ENCODE data around the gene JPH4. TPM values are rescaled to one million over a fixed set of nuclear protein-coding genes. Genes with fewer than 3 reads are reported as not detected.

Gene JPH4
- total RNA-seq, 5 donors from 2014 or later (not counting 1 experiment from before 2014, with no cell fraction given), result 0.10 to 0.13 TPM; not detected in 3

GRCh38 chr14:23555533-23555881 lies 23.1 kb downstream of the JPH4 start:
- POLR2A ChIA-PET, result interaction anchor here in 1 of 2 donors (0.6 kb wide), 1 partner anchor 733 kb away, joined by 3 read pairs; no protein-coding TSS in a partner anchor
- 0% methylated on average over 3 of the region's 14 CpGs for WGBS (ENCODE audit: insufficient coverage)
- DNase-seq (no peak), ATAC-seq (replicated peaks in 1 of 4) (peak in 1 of 4 experiments; percentile 5)
- Mint-ChIP-seq H3K36me3 (peaks cover 8% of the 10 kb centered on the region), H3K27me3 (no peaks in the 10 kb centered on the region), H3K4me3 (peak overlapping the region; percentile 90 to 97 (median 96)), H3K9me3 (no peaks in the 10 kb centered on the region), H3K4me1 (peaks cover 34 to 43% (median 40%) of the 10 kb centered on the region in 3 donors), H3K27ac (peak overlapping the region; percentile 90 to 96)
- Histone ChIP-seq H3K9me3 (no peaks in the 10 kb centered on the region), H3K36me3 (ENCODE audit: control insufficient read depth in 2 of 2, extremely low read depth in 1 of 2, insufficient read depth in 1 of 2, low read length in 1 of 2) (peaks cover 11 to 25% of the 10 kb centered on the region in 2 donors), H3K27me3 (replicated peaks in 1 of 2; ENCODE audit: control insufficient read depth in 2 of 2, extremely low read depth in 1 of 2, insufficient read depth in 2 of 2, low read length in 1 of 2) (peaks cover 0 to 11% of the 10 kb centered on the region in 2 experiments), H3K27ac (ENCODE audit: low read length) (peak overlapping the region; percentile 78), H3K4me1 (ENCODE audit: control insufficient read depth in 1 of 2, extremely low read depth in 1 of 2, insufficient read depth in 2 of 2, low read length in 2 of 2) (peaks cover 6 to 54% of the 10 kb centered on the region in 2 experiments), H3K4me3 (ENCODE audit: control insufficient read depth in 1 of 2, extremely low read depth in 1 of 2, low read length in 1 of 2) (peak overlapping the region; percentile 75 to 87)
- CTCF ChIA-PET, result interaction anchor here (0.5 to 9.2 kb wide), 6 partner anchors 14 to 460 kb away, joined by 3 to 107 read pairs (median 3); partner anchors contain the start of genes ACIN1 (in 1 of the 2) and C14orf119 (in 1 of the 2)

DNA sequence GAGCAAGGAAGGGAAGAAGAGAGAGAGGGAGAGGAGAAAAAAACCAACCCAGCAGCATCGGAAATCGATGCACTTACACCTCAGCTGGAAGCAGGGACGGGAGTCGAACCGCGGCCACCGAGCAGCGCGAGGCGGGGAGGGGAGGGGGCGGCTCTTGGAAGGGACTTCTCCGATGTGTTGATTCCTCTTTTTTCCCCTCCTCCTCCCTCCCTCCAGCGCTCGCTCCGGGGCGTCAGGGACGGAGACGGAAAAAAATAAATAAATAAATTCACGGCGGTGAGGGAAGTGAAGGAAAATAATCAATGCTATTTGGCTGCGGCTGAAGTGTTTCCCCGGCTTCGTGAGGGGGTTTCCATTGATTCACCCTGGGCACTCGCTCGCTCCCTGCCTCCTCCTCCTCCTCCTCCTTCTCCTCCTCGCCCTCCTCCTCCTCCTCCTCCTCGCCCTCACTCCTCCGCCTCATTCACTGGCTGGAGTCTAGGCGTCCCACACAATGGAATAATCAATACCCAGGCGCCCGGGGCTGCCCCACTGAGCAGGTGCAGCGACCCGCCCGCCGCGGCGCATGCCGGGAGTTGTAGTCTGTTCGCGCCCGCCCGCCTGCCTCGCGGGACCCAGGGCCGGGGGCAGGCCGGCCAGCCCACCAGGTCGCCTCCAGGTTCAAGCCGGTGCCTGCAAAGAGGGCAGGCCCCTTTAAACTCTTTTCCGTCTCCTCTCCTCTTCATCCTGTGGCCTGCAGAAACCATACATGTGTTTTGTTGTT lies 27.1 kb downstream of the JPH4 start, which contains the start of gene ZFHX2:
Gene ZFHX2 (minus strand): TSS at position 500 of the 763 bp plus-strand sequence. CDS start 16,440 bp downstream, outside the sequence.
- H3K4me3 Mint-ChIP-seq, result peak within 1 kb of the TSS in 1 of 3 donors; percentile 77
- ChIA-PET POLR2A (interaction anchor here (0.6 to 0.7 kb wide), 5 partner anchors 10 to 1338 kb away, joined by 3 to 7 read pairs (median 4); partner anchors contain the start of gene NGDN (in 1 of the 2)), CTCF (interaction anchor here (0.7 to 1.2 kb wide), 5 partner anchors 9 to 751 kb away, joined by 3 to 6 read pairs (median 4); partner anchors contain the start of gene DHRS2 (in 1 of the 2))
- no peaks in the 10 kb centered on the region for H3K36me3 Mint-ChIP-seq
- Histone ChIP-seq H3K36me3 (ENCODE audit: control insufficient read depth in 2 of 2, extremely low read depth in 1 of 2, insufficient read depth in 1 of 2, low read length in 1 of 2) (no peaks in the 10 kb centered on the region), H3K27ac (ENCODE audit: low read length) (no peak within 1 kb of the TSS), H3K9me3 (no peaks in the 10 kb centered on the region), H3K4me1 (ENCODE audit: control insufficient read depth in 1 of 2, extremely low read depth in 1 of 2, insufficient read depth in 2 of 2, low read length in 2 of 2) (peaks cover 0 to 28% of the 10 kb centered on the region in 2 experiments), H3K4me3 (ENCODE audit: control insufficient read depth in 1 of 2, extremely low read depth in 1 of 2, low read length in 1 of 2) (peak within 1 kb of the TSS; percentile 66 to 89), H3K27me3 (replicated peaks in 1 of 2; ENCODE audit: control insufficient read depth in 2 of 2, extremely low read depth in 1 of 2, insufficient read depth in 2 of 2, low read length in 1 of 2) (peaks cover 0 to 18% of the 10 kb centered on the region in 2 experiments)
- WGBS (ENCODE audit: insufficient coverage), result 0% methylated on average over 19 of the region's 49 CpGs
- ATAC-seq (replicated peaks in 1 of 4) (peak; percentile 58 to 70 (median 62)), DNase-seq (peak; percentile 8 to 79 (median 52))
- no peaks in the 10 kb centered on the region for H3K27me3 Mint-ChIP-seq
- H3K9me3 Mint-ChIP-seq, result no peaks in the 10 kb centered on the region
- H3K27ac Mint-ChIP-seq, result peak within 1 kb of the TSS; percentile 25 to 68
- peaks cover 16 to 20% (median 18%) of the 10 kb centered on the region in 3 donors for H3K4me1 Mint-ChIP-seq

DNA sequence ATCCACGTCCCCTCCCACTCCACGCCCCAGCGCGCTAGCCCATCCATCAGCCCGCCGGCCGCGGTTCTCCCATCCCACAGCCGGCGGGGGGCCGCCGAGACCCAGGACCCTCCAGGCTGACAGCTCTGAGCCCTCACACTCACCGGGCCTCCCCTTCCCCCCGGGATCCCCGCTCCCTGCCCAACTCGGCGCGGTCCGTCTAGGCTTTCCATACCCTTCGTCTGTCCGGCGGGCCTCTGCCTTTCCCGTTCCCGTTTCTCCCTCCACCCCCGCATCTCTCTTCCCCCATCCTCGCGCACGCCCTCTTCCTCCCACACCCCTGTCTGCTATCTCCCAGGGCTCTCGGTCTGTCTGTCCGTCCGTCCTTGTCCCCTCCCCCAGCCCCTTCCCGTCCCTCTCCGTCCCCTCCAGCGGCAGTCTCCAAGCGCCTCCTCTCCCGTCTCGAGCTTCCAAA lies 27.8 kb downstream of the JPH4 start:
- peaks cover 0 to 19% of the 10 kb centered on the region in 2 experiments for H3K27me3 ChIP-seq (replicated peaks in 1 of 2; ENCODE audit: control insufficient read depth in 2 of 2, extremely low read depth in 1 of 2, insufficient read depth in 2 of 2, low read length in 1 of 2)
- H3K36me3 Mint-ChIP-seq, result no peaks in the 10 kb centered on the region
- H3K4me1 ChIP-seq (ENCODE audit: control insufficient read depth in 1 of 2, extremely low read depth in 1 of 2, insufficient read depth in 2 of 2, low read length in 2 of 2), result peaks cover 0 to 24% of the 10 kb centered on the region in 2 experiments
- H3K9me3 Mint-ChIP-seq, result no peaks in the 10 kb centered on the region
- H3K4me1 Mint-ChIP-seq, result peaks cover 13 to 14% (median 13%) of the 10 kb centered on the region in 3 donors
- H3K27me3 Mint-ChIP-seq, result no peaks in the 10 kb centered on the region
- DNase-seq, result no peak
- no peak for ATAC-seq (replicated peaks in 1 of 4)
- H3K4me3 Mint-ChIP-seq, result peak overlapping the region in 1 of 3 donors; percentile 77
- ChIA-PET CTCF (interaction anchor here in 1 of 2 donors (0.7 to 1.2 kb wide), 2 partner anchors 17 to 85 kb away, joined by 3 to 6 read pairs; partner anchors contain the start of gene DHRS2), POLR2A (interaction anchor here in 1 of 2 donors (0.6 to 0.7 kb wide), 2 partner anchors 9 to 246 kb away, joined by 4 to 5 read pairs; no protein-coding TSS in a partner anchor)
- no peaks in the 10 kb centered on the region for H3K36me3 ChIP-seq (ENCODE audit: control insufficient read depth in 2 of 2, extremely low read depth in 1 of 2, insufficient read depth in 1 of 2, low read length in 1 of 2)
- WGBS (ENCODE audit: insufficient coverage), result 7% methylated on average over 27 of the region's 37 CpGs
- no peaks in the 10 kb centered on the region for H3K9me3 ChIP-seq
- H3K27ac Mint-ChIP-seq, result no peak overlapping the region
- H3K4me3 ChIP-seq (ENCODE audit: control insufficient read depth in 1 of 2, extremely low read depth in 1 of 2, low read length in 1 of 2), result peak overlapping the region; percentile 66 to 89
- no peak overlapping the region for H3K27ac ChIP-seq (ENCODE audit: low read length)

DNA sequence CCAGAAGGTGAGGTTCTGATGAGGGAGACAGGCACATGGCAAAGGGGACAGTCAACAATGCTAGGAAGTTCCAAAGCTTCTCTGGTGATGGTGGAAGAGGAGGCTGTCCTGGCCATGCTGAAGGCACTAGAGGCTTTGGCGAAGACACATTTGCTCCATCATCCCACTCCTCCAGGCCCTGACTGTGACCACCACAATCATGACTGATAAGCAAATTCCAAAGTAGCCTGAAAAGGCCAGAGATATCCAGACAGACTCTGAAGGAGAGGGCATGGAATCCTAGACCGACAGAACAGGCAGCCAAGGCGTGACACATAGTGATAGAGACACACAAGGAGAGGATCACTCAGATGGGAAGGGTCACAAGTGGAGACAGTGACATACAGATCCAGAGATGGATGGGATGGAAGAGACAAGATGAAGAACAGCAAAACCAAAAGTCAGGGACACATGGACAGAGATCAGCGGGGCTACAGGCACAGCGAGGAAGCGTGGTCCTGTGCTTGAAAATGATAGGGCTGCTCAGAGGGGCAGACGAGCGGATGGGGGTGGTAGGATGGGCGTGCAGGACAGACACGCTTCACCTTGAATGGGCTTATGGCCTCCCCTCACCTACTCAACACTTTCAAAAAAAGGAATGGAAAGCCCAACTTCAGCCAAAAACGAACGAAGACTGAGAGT lies 28.3 kb downstream of the JPH4 start:
- H3K9me3 Mint-ChIP-seq, result no peaks in the 10 kb centered on the region
- DNase-seq (no peak), ATAC-seq (replicated peaks in 1 of 4) (no peak)
- Histone ChIP-seq H3K36me3 (ENCODE audit: control insufficient read depth in 2 of 2, extremely low read depth in 1 of 2, insufficient read depth in 1 of 2, low read length in 1 of 2) (no peaks in the 10 kb centered on the region), H3K9me3 (no peaks in the 10 kb centered on the region), H3K4me3 (ENCODE audit: control insufficient read depth in 1 of 2, extremely low read depth in 1 of 2, low read length in 1 of 2) (peak overlapping the region; percentile 66 to 89), H3K27ac (ENCODE audit: low read length) (no peak overlapping the region), H3K4me1 (ENCODE audit: control insufficient read depth in 1 of 2, extremely low read depth in 1 of 2, insufficient read depth in 2 of 2, low read length in 2 of 2) (peaks cover 0 to 19% of the 10 kb centered on the region in 2 experiments), H3K27me3 (replicated peaks in 1 of 2; ENCODE audit: control insufficient read depth in 2 of 2, extremely low read depth in 1 of 2, insufficient read depth in 2 of 2, low read length in 1 of 2) (peaks cover 0 to 19% of the 10 kb centered on the region in 2 experiments)
- H3K27me3 Mint-ChIP-seq, result no peaks in the 10 kb centered on the region
- peaks cover 9 to 10% (median 9%) of the 10 kb centered on the region in 3 donors for H3K4me1 Mint-ChIP-seq
- POLR2A ChIA-PET, result interaction anchor here in 1 of 2 donors (0.7 kb wide), 1 partner anchor 9 kb away, joined by 3 read pairs; no protein-coding TSS in a partner anchor
- no peaks in the 10 kb centered on the region for H3K36me3 Mint-ChIP-seq
- H3K27ac Mint-ChIP-seq, result no peak overlapping the region
- WGBS (ENCODE audit: insufficient coverage), result 71% methylated on average over 8 of the region's 12 CpGs
- no peak overlapping the region for H3K4me3 Mint-ChIP-seq
- CTCF ChIA-PET, result interaction anchor here in 1 of 2 donors (1.2 kb wide), 1 partner anchor 9 kb away, joined by 5 read pairs; no protein-coding TSS in a partner anchor

DNA sequence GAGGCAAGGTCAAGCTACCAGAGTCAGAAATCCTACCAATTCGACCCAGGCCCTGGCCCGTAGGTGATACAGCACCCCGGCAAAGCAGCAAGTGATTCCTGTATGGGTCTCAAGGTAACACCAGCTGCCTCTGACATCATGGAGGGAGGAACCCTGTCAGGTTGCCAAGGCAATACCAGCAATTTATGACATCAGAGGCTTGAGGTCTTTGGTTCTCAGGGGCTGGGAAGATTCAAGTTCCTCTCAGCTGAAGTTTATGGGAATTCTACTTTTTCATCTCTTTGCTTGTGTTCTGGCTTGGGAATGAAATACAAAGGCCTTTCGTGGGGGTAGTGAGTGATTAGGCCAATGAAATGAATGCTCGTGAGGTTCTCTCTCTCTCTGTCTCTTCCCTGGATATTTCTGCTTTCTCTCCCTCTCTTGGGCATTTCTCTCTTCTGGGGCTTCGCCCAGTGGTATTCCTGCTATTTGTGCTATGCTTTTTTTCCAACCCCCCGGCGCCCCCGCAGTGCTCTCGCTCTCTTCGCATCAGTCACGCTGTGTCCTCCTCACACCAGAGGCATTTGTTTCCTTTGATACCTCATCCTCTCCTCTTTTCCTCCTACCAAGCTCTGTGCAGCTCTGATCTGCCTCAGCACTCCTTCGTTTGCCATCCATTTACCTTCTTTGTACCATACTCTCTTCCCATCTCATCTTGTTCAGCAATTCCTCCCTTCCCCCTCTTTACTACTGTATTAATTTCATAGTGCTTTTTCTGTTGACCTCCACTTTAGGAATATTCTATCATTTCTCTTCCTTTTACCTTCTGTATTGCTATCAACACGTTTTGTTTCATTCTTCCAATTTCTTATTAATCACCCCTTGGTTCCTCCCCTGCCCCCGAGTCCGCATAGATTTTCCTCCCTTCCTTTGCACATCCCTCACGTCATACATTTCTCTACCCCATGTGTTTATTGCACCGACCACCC lies 30.0 kb downstream of the JPH4 start:
- CTCF ChIA-PET, result interaction anchor here (0.7 to 1.5 kb wide), 4 partner anchors 11 to 15 kb away, joined by 3 to 5 read pairs (median 4); no protein-coding TSS in a partner anchor
- Histone ChIP-seq H3K9me3 (no peaks in the 10 kb centered on the region), H3K27me3 (replicated peaks in 1 of 2; ENCODE audit: control insufficient read depth in 2 of 2, extremely low read depth in 1 of 2, insufficient read depth in 2 of 2, low read length in 1 of 2) (peaks cover 0 to 19% of the 10 kb centered on the region in 2 experiments), H3K27ac (ENCODE audit: low read length) (no peak overlapping the region), H3K4me3 (ENCODE audit: control insufficient read depth in 1 of 2, extremely low read depth in 1 of 2, low read length in 1 of 2) (no peak overlapping the region), H3K4me1 (ENCODE audit: control insufficient read depth in 1 of 2, extremely low read depth in 1 of 2, insufficient read depth in 2 of 2, low read length in 2 of 2) (peaks cover 0 to 16% of the 10 kb centered on the region in 2 experiments), H3K36me3 (ENCODE audit: control insufficient read depth in 2 of 2, extremely low read depth in 1 of 2, insufficient read depth in 1 of 2, low read length in 1 of 2) (no peaks in the 10 kb centered on the region)
- no peak for ATAC-seq (replicated peaks in 1 of 4)
- no peak overlapping the region for H3K4me3 Mint-ChIP-seq
- POLR2A ChIA-PET, result interaction anchor here in 1 of 2 donors (0.6 kb wide), 1 partner anchor 8 kb away, joined by 3 read pairs; no protein-coding TSS in a partner anchor
- peaks cover 6 to 8% (median 6%) of the 10 kb centered on the region in 3 donors for H3K4me1 Mint-ChIP-seq
- H3K27me3 Mint-ChIP-seq, result no peaks in the 10 kb centered on the region
- 72% methylated on average over 15 of the region's 18 CpGs for WGBS (ENCODE audit: insufficient coverage)
- H3K9me3 Mint-ChIP-seq, result no peaks in the 10 kb centered on the region
- no peak overlapping the region for H3K27ac Mint-ChIP-seq
- no peak for DNase-seq
- no peaks in the 10 kb centered on the region for H3K36me3 Mint-ChIP-seq
